A673 (cell line): ENCODE data around the gene XIRP2. TPM values are rescaled to one million over a fixed set of nuclear protein-coding genes. Genes with fewer than 3 reads are reported as not detected.

Experiments used
- BruUV-seq: library from RNA; stranded (reverse); fragments of 400-500 nt; replicated peaks from 2 replicates; lab custom pipeline; 2021; lab: Mats Ljungman, UMichigan
- CTCF ChIA-PET: fragments of 300-600 bp; sonication (Branson Sonifier 250); formaldehyde crosslinking; loops from one replicate; lab custom pipeline; 2022; ENCODE audit warnings: antibody characterized with exemption; lab: Charles Lee
- POLR2A ChIA-PET: fragments of 300-600 bp; sonication (Branson Sonifier 250); formaldehyde crosslinking; loops from one replicate; lab custom pipeline; 2022; ENCODE audit warnings: antibody characterized with exemption; ENCODE audit not compliant: low non-redundant PET; lab: Charles Lee
- DNase-seq: peaks from one replicate; pipeline ENCODE4 v3.0.0-alpha.2; 2015; ENCODE audit warnings: low spot score
- H3K27ac ChIP-seq: fragments of 200-600 bp; sonication (generic); 2 replicates; pipeline ENCODE4 v1.5.1; 2016; ENCODE audit warnings: mixed run types, low read depth, mild to moderate bottlenecking, mixed read lengths, antibody characterized with exemption, low read length; ENCODE audit not compliant: poor library complexity, severe bottlenecking
- H3K27me3 ChIP-seq: fragments of 200-600 bp; sonication (generic); replicated peaks from 2 replicates; pipeline ENCODE4 v1.6.1; 2017; ENCODE audit warnings: mixed run types, low read depth, mild to moderate bottlenecking, mixed read lengths, antibody characterized with exemption, low read length; ENCODE audit not compliant: insufficient read depth, poor library complexity
- H3K36me3 ChIP-seq: fragments of 200-600 bp; sonication (generic); 2 replicates; pipeline ENCODE4 v1.6.1; 2016; ENCODE audit warnings: mixed run types, mild to moderate bottlenecking, mixed read lengths, antibody characterized with exemption, low read length; ENCODE audit not compliant: insufficient read depth, poor library complexity, severe bottlenecking
- H3K4me1 ChIP-seq: fragments of 200-600 bp; sonication (generic); 2 replicates; pipeline ENCODE4 v1.6.1; 2017; ENCODE audit warnings: mixed run types, mild to moderate bottlenecking, mixed read lengths, antibody characterized with exemption, low read length; ENCODE audit not compliant: insufficient read depth, poor library complexity, severe bottlenecking
- H3K4me3 ChIP-seq: fragments of 200-600 bp; sonication (generic); 2 replicates; pipeline ENCODE4 v1.5.1; 2016; ENCODE audit warnings: low read depth, mixed run types, mild to moderate bottlenecking, mixed read lengths, low read length; ENCODE audit not compliant: poor library complexity, severe bottlenecking
- H3K9me3 ChIP-seq: fragments of 200-600 bp; sonication (generic); 2 replicates; pipeline ENCODE4 v1.6.1; 2016; ENCODE audit warnings: mixed run types, low read depth, mild to moderate bottlenecking, mixed read lengths, antibody characterized with exemption, low read length; ENCODE audit not compliant: poor library complexity, severe bottlenecking
- EZH2 ChIP-seq: fragments of 200-600 bp; sonication (generic); IDR thresholded peaks from 2 replicates; pipeline ENCODE4 v1.6.1; 2017; ENCODE audit warnings: borderline replicate concordance, low read depth, mild to moderate bottlenecking, mixed read lengths, antibody characterized with exemption, low read length; ENCODE audit not compliant: poor library complexity, severe bottlenecking
- intact Hi-C: fragments of 100-400 bp; cut with micrococcal nuclease; formaldehyde crosslinking; loops from one replicate; pipeline ENCODE4 v1.10.0; 2022; ENCODE audit not compliant: unreplicated experiment
- total RNA-seq: library from RNA; stranded (reverse); gene quantifications from 2 replicates; pipeline ENCODE4 v1.2.3, GENCODE V29; 2021
- TF ChIP-seq, protein P1 (sequence below): fragments of 300-800, 200-600 bp; sonication (generic); conservative IDR thresholded peaks from 2 replicates; pipeline ENCODE4 v1.5.1; 2017; ENCODE audit warnings: low read depth, mild to moderate bottlenecking, antibody characterized with exemption, low read length, moderate library complexity, mixed read lengths

XIRP2 gene
- total RNA-seq, 1 experiment from 2014 or later = 0.04 TPM

DNA sequence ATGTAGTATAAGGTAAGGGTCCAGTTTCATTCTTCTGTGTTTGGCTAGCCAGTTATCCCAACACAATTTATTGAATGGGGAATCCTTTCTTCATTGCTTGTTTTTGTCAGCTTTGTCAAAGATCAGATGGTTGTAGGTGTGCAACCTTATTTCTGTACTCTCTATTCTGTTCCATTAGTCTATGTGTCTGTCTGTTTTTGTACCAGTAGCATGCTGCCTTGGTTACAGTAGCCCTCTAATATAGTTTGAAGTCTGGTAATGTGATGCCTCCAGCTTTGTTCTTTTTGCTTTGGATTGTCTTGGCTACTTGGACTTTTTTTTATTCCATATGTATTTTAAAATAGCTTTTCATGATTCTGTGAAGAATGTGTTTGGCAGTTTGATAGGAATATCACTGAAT, 222.1 kb downstream of the XIRP2 start:
- no peaks in the 10 kb centered on the region for H3K36me3 ChIP-seq
- no peak overlapping the region for H3K4me3 ChIP-seq
- H3K27me3 ChIP-seq = no peaks in the 10 kb centered on the region
- DNase-seq = no peak
- no peak overlapping the region for H3K27ac ChIP-seq
- no TSS peak for BruUV-seq
- H3K4me1 ChIP-seq = no peaks in the 10 kb centered on the region
- ChIA-PET CTCF (no interaction called here), POLR2A (no interaction called here)
- H3K9me3 ChIP-seq = peaks cover 6% of the 10 kb centered on the region
- intact Hi-C loops = no loop called here
- no peak for TF ChIP-seq EZH2
- TF ChIP-seq, protein P1, sequence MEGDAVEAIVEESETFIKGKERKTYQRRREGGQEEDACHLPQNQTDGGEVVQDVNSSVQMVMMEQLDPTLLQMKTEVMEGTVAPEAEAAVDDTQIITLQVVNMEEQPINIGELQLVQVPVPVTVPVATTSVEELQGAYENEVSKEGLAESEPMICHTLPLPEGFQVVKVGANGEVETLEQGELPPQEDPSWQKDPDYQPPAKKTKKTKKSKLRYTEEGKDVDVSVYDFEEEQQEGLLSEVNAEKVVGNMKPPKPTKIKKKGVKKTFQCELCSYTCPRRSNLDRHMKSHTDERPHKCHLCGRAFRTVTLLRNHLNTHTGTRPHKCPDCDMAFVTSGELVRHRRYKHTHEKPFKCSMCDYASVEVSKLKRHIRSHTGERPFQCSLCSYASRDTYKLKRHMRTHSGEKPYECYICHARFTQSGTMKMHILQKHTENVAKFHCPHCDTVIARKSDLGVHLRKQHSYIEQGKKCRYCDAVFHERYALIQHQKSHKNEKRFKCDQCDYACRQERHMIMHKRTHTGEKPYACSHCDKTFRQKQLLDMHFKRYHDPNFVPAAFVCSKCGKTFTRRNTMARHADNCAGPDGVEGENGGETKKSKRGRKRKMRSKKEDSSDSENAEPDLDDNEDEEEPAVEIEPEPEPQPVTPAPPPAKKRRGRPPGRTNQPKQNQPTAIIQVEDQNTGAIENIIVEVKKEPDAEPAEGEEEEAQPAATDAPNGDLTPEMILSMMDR = no peak

- DNase-seq = no peak
- POLR2A ChIA-PET = no interaction called here
- H3K36me3 ChIP-seq = no peaks in the 10 kb centered on the region
- TF ChIP-seq, protein P1 = no peak
- TF ChIP-seq EZH2 = no peak
- intact Hi-C loops = no loop called here
- no peaks in the 10 kb centered on the region for H3K4me1 ChIP-seq
- H3K27ac ChIP-seq = no peak overlapping the region
- no TSS peak for BruUV-seq
- H3K4me3 ChIP-seq = no peak overlapping the region
- CTCF ChIA-PET = no interaction called here
- H3K27me3 ChIP-seq = no peaks in the 10 kb centered on the region
- H3K9me3 ChIP-seq = no peaks in the 10 kb centered on the region
These were observed 225.7 kb downstream of the XIRP2 start for GRCh38 chr2:167114018-167114417.

DNA sequence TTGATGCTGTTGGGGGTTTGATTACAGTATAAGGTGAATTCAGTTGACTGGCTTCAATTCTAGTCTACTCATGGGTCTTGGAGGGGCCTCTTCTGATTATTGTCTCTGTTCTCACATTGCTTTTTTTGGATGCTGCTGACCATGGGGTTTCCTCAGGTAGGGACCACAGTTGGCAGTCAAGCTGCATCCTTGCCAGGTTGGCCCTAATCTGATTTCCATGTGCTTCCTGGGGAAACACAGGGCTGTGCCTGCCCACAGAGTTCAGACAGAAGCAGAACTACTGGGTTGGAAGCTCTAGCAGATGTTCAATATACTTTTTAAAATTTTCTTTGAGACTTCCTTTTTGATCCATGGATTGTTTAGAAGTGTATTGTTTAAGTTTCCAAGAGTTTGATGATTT, 227.3 kb downstream of the XIRP2 start:
- no peak overlapping the region for H3K4me3 ChIP-seq
- CTCF ChIA-PET = no interaction called here
- H3K4me1 ChIP-seq = peaks cover 7% of the 10 kb centered on the region
- POLR2A ChIA-PET = no interaction called here
- H3K27me3 ChIP-seq = no peaks in the 10 kb centered on the region
- no peaks in the 10 kb centered on the region for H3K9me3 ChIP-seq
- no peak overlapping the region for H3K27ac ChIP-seq
- TF ChIP-seq, protein P1 = no peak
- no peak for TF ChIP-seq EZH2
- DNase-seq = no peak
- no peaks in the 10 kb centered on the region for H3K36me3 ChIP-seq
- no TSS peak for BruUV-seq
- intact Hi-C loops = no loop called here
